ENCODE measurements around the gene ARHGAP18.

GRCh38 chr6:129675669-129676472 lies 34.1 kb downstream of the ARHGAP18 start:
- no peak for TF ChIP-seq CTCF (IDR thresholded peaks at IDR 0.05; ENCODE audit: low read length)
- no peak for TF ChIP-seq EZH2 (optimal IDR thresholded peaks at IDR 0.05; ENCODE audit: low read depth, low read length)
- no peak for TF ChIP-seq EZH2phosphoT487 (IDR thresholded peaks at IDR 0.05; ENCODE audit: low read length)
